ENCODE results near the gene TMEM256.
"Not testable (repeated sequence)": the region's sequence is repeated elsewhere in the genome, so short reads cannot be mapped to it uniquely, and the experiment has no call there.

The TMEM256 gene

GRCh38 chr17:7370853-7371252, 33.0 kb downstream of the TMEM256 start:
- no peak overlapping the region for H3K27ac Mint-ChIP-seq

GRCh38 chr17:7369825-7370224, 34.1 kb downstream of the TMEM256 start:
- Mint-ChIP-seq H3K4me1 (ENCODE audit: low read depth) (peaks cover 1% of the 10 kb centered on the region), H3K27me3 (ENCODE audit: low read depth) (peaks cover 14% of the 10 kb centered on the region), H3K4me3 (no peak overlapping the region), H3K27ac (no peak overlapping the region), H3K9me3 (no peaks in the 10 kb centered on the region), H3K36me3 (ENCODE audit: low read depth) (no peaks in the 10 kb centered on the region)
- DNase-seq (ENCODE audit: low spot score): no peak

More at GRCh38 chr17:7370853-7371252, 33.0 kb downstream of the TMEM256 start:
- Mint-ChIP-seq H3K36me3 (ENCODE audit: low read depth) (no peaks in the 10 kb centered on the region), H3K9me3 (no peaks in the 10 kb centered on the region), H3K4me3 (no peak overlapping the region), H3K27me3 (ENCODE audit: low read depth) (peaks cover 14% of the 10 kb centered on the region), H3K4me1 (ENCODE audit: low read depth) (peaks cover 1% of the 10 kb centered on the region)
- no peak for DNase-seq (ENCODE audit: low spot score)

- not testable (repeated sequence) for H3K36me3 Mint-ChIP-seq (ENCODE audit: low read depth); H3K4me3 Mint-ChIP-seq; DNase-seq (ENCODE audit: low spot score); H3K9me3 Mint-ChIP-seq; H3K4me1 Mint-ChIP-seq (ENCODE audit: low read depth); H3K27ac Mint-ChIP-seq
- H3K27me3 Mint-ChIP-seq (ENCODE audit: low read depth): peaks cover 11% of the 10 kb centered on the region
Measured at GRCh38 chr17:7368599-7368994, 35.3 kb downstream of the TMEM256 start.

- no peak for DNase-seq (ENCODE audit: low spot score)
- Mint-ChIP-seq H3K27me3 (ENCODE audit: low read depth) (peaks cover 11% of the 10 kb centered on the region), H3K36me3 (ENCODE audit: low read depth) (no peaks in the 10 kb centered on the region), H3K9me3 (no peaks in the 10 kb centered on the region), H3K4me1 (ENCODE audit: low read depth) (peaks cover 1% of the 10 kb centered on the region), H3K4me3 (no peak overlapping the region), H3K27ac (no peak overlapping the region)
Measured at GRCh38 chr17:7367918-7368598, 35.8 kb downstream of the TMEM256 start.

GRCh38 chr17:7367083-7367482, 36.8 kb downstream of the TMEM256 start:
- Mint-ChIP-seq H3K36me3 (ENCODE audit: low read depth) (no peaks in the 10 kb centered on the region), H3K27ac (no peak overlapping the region), H3K4me1 (ENCODE audit: low read depth) (peaks cover 1% of the 10 kb centered on the region), H3K9me3 (no peaks in the 10 kb centered on the region), H3K4me3 (no peak overlapping the region), H3K27me3 (ENCODE audit: low read depth) (peaks cover 11% of the 10 kb centered on the region)
- no peak for DNase-seq (ENCODE audit: low spot score)

- not testable (repeated sequence) for H3K36me3 Mint-ChIP-seq (ENCODE audit: low read depth); DNase-seq (ENCODE audit: low spot score); H3K9me3 Mint-ChIP-seq; H3K4me3 Mint-ChIP-seq; H3K27ac Mint-ChIP-seq; H3K4me1 Mint-ChIP-seq (ENCODE audit: low read depth)
- peaks cover 14% of the 10 kb centered on the region for H3K27me3 Mint-ChIP-seq (ENCODE audit: low read depth)
Measured at GRCh38 chr17:7365963-7366362, 37.9 kb downstream of the TMEM256 start.

- DNase-seq (ENCODE audit: low spot score): no peak
- peaks cover 3% of the 10 kb centered on the region for H3K27me3 Mint-ChIP-seq (ENCODE audit: low read depth)
- no peak overlapping the region for H3K27ac Mint-ChIP-seq
- no peaks in the 10 kb centered on the region for H3K4me1 Mint-ChIP-seq (ENCODE audit: low read depth)
- H3K36me3 Mint-ChIP-seq (ENCODE audit: low read depth): no peaks in the 10 kb centered on the region
- H3K4me3 Mint-ChIP-seq: no peak overlapping the region
- no peaks in the 10 kb centered on the region for H3K9me3 Mint-ChIP-seq
Measured at GRCh38 chr17:7363311-7363710, 40.6 kb downstream of the TMEM256 start.

- no peaks in the 10 kb centered on the region for H3K36me3 Mint-ChIP-seq (ENCODE audit: low read depth)
- no peak overlapping the region for H3K4me3 Mint-ChIP-seq
- no peaks in the 10 kb centered on the region for H3K9me3 Mint-ChIP-seq
- no peak for DNase-seq (ENCODE audit: low spot score)
- H3K27ac Mint-ChIP-seq: no peak overlapping the region
- H3K27me3 Mint-ChIP-seq (ENCODE audit: low read depth): peaks cover 3% of the 10 kb centered on the region
- H3K4me1 Mint-ChIP-seq (ENCODE audit: low read depth): no peaks in the 10 kb centered on the region
Measured at GRCh38 chr17:7361906-7362305, 42.0 kb downstream of the TMEM256 start.

- Mint-ChIP-seq H3K27ac (no peak overlapping the region), H3K4me3 (no peak overlapping the region), H3K4me1 (ENCODE audit: low read depth) (peaks cover 16% of the 10 kb centered on the region), H3K27me3 (ENCODE audit: low read depth) (peaks cover 3% of the 10 kb centered on the region), H3K36me3 (ENCODE audit: low read depth) (peaks cover 7% of the 10 kb centered on the region), H3K9me3 (no peaks in the 10 kb centered on the region)
- DNase-seq (ENCODE audit: low spot score): no peak
Measured at GRCh38 chr17:7357381-7357780, 46.5 kb downstream of the TMEM256 start.

GRCh38 chr17:7356756-7357155, 47.1 kb downstream of the TMEM256 start:
- no peak overlapping the region for H3K4me3 Mint-ChIP-seq
- DNase-seq (ENCODE audit: low spot score): no peak

GRCh38 chr17:7356072-7356549, 47.8 kb downstream of the TMEM256 start:
- Mint-ChIP-seq H3K9me3 (no peaks in the 10 kb centered on the region), H3K4me3 (no peak overlapping the region), H3K4me1 (ENCODE audit: low read depth) (peaks cover 17% of the 10 kb centered on the region), H3K27ac (no peak overlapping the region), H3K36me3 (ENCODE audit: low read depth) (peaks cover 12% of the 10 kb centered on the region), H3K27me3 (ENCODE audit: low read depth) (no peaks in the 10 kb centered on the region)
- peak; percentile 81 for DNase-seq (ENCODE audit: low spot score)

More at GRCh38 chr17:7356756-7357155, 47.1 kb downstream of the TMEM256 start:
- Mint-ChIP-seq H3K27ac (no peak overlapping the region), H3K9me3 (no peaks in the 10 kb centered on the region), H3K36me3 (ENCODE audit: low read depth) (peaks cover 9% of the 10 kb centered on the region), H3K4me1 (ENCODE audit: low read depth) (peaks cover 17% of the 10 kb centered on the region), H3K27me3 (ENCODE audit: low read depth) (peaks cover 3% of the 10 kb centered on the region)

GRCh38 chr17:7355573-7355972, 48.3 kb downstream of the TMEM256 start:
- H3K9me3 Mint-ChIP-seq: no peaks in the 10 kb centered on the region
- peaks cover 16% of the 10 kb centered on the region for H3K36me3 Mint-ChIP-seq (ENCODE audit: low read depth)
- no peak for DNase-seq (ENCODE audit: low spot score)
- H3K27me3 Mint-ChIP-seq (ENCODE audit: low read depth): no peaks in the 10 kb centered on the region
- H3K27ac Mint-ChIP-seq: peak overlapping the region; percentile 19
- peaks cover 17% of the 10 kb centered on the region for H3K4me1 Mint-ChIP-seq (ENCODE audit: low read depth)
- no peak overlapping the region for H3K4me3 Mint-ChIP-seq

- Mint-ChIP-seq H3K9me3 (no peaks in the 10 kb centered on the region), H3K4me3 (no peak within 1 kb of the TSS), H3K27me3 (ENCODE audit: low read depth) (no peaks in the 10 kb centered on the region), H3K36me3 (ENCODE audit: low read depth) (peaks cover 19% of the 10 kb centered on the region), H3K4me1 (ENCODE audit: low read depth) (peaks cover 17% of the 10 kb centered on the region), H3K27ac (peak within 1 kb of the TSS; percentile 85)
- no peak for DNase-seq (ENCODE audit: low spot score)
Measured at GRCh38 chr17:7355053-7355452, 48.8 kb downstream of the TMEM256 start, which contains the start of gene TMEM95. Gene TMEM95, plus strand, starts transcription at chr17:7355156. Its CDS starts 49 bp downstream, at chr17:7355205.

- Mint-ChIP-seq H3K9me3 (no peaks in the 10 kb centered on the region), H3K4me1 (ENCODE audit: low read depth) (peaks cover 23% of the 10 kb centered on the region), H3K27ac (peak overlapping the region; percentile 85), H3K27me3 (ENCODE audit: low read depth) (no peaks in the 10 kb centered on the region), H3K36me3 (ENCODE audit: low read depth) (peaks cover 24% of the 10 kb centered on the region), H3K4me3 (no peak overlapping the region)
- DNase-seq (ENCODE audit: low spot score): no peak
Measured at GRCh38 chr17:7354262-7354843, 49.5 kb downstream of the TMEM256 start.
